ENCODE measurements around the gene SERGEF. TPM values are rescaled to one million over a fixed set of nuclear protein-coding genes. Genes with fewer than 3 reads are reported as not detected.
A peak's percentile ranks its signal among the peaks of the same experiment; 100 is the strongest.

The SERGEF gene
- total RNA-seq, 4 donors from 2014 or later, result 32.0 to 50.2 (median 37.6) TPM

DNA sequence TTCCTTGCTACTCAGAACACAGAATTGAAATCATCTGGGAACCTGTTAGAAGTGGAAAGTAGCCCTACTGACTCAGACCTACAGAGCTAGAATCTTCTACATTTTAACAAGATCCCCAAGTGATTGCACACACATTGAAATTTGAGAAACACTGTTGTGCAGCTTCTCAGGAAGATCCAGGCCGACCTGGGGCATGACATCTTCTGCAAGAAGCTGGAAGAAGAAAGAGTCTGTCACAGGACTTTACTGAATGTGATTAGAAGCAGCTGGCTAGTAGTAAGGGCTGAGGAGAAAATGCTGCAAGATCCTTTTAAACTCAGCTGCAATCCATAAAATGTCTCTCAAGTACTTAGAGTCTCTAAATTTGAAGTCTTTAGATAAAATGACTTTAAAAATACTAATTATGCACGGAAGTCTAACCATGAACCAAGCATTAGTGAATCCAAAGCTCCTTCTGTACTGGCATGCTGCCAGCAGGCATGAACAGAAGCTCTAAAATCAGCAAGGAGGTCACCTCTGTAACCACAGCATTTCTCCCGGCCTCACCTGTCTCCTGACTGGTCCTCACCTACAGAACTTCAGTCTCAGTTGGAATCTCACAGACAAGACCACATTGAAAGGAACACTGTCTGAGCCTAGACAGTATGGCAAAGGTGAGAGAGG, 85.0 kb downstream of the SERGEF start:
- WGBS, result 72% methylated on average over 3 of the region's 3 CpGs
- peaks cover 0 to 6% (median 0%) of the 10 kb centered on the region in 4 donors for H3K36me3 ChIP-seq
- H3K4me3 ChIP-seq, result no peak overlapping the region
- peak in 1 of 2 donors; percentile 31 for TF ChIP-seq POLR2AphosphoS5 (IDR thresholded peaks at IDR 0.05)
- TF ChIP-seq, protein P1, sequence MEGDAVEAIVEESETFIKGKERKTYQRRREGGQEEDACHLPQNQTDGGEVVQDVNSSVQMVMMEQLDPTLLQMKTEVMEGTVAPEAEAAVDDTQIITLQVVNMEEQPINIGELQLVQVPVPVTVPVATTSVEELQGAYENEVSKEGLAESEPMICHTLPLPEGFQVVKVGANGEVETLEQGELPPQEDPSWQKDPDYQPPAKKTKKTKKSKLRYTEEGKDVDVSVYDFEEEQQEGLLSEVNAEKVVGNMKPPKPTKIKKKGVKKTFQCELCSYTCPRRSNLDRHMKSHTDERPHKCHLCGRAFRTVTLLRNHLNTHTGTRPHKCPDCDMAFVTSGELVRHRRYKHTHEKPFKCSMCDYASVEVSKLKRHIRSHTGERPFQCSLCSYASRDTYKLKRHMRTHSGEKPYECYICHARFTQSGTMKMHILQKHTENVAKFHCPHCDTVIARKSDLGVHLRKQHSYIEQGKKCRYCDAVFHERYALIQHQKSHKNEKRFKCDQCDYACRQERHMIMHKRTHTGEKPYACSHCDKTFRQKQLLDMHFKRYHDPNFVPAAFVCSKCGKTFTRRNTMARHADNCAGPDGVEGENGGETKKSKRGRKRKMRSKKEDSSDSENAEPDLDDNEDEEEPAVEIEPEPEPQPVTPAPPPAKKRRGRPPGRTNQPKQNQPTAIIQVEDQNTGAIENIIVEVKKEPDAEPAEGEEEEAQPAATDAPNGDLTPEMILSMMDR (IDR thresholded peaks at IDR 0.05), result no peak
- H3K27ac ChIP-seq (replicated peaks in 1 of 4), result no peak overlapping the region
- H3K9me3 ChIP-seq, result no peaks in the 10 kb centered on the region
- H3K27me3 ChIP-seq, result no peaks in the 10 kb centered on the region
- H3K4me1 ChIP-seq, result peaks cover 4 to 22% (median 17%) of the 10 kb centered on the region in 4 donors
- peak; percentile 82 for DNase-seq (ENCODE audit: extremely low spot score)
- intact Hi-C loops (cut with DNase I), result no loop called here

GRCh38 chr11:17927041-17927440, 85.8 kb downstream of the SERGEF start:
- 91% methylated on average over 3 of the region's 3 CpGs for WGBS
- intact Hi-C loops (cut with DNase I), result no loop called here
- Histone ChIP-seq H3K27me3 (no peaks in the 10 kb centered on the region), H3K4me3 (no peak overlapping the region), H3K36me3 (peaks cover 0 to 6% (median 0%) of the 10 kb centered on the region in 4 donors), H3K4me1 (peaks cover 4 to 29% (median 17%) of the 10 kb centered on the region in 4 donors), H3K27ac (replicated peaks in 1 of 4) (no peak overlapping the region), H3K9me3 (no peaks in the 10 kb centered on the region)
- DNase-seq (ENCODE audit: extremely low spot score), result peak; percentile 57
- TF ChIP-seq, protein P1 (IDR thresholded peaks at IDR 0.05), result no peak
- TF ChIP-seq EP300 (IDR thresholded peaks at IDR 0.05), result no peak
- no peak for TF ChIP-seq POLR2A (IDR thresholded peaks at IDR 0.05; ENCODE audit: low read depth)
- no peak for TF ChIP-seq POLR2AphosphoS5 (IDR thresholded peaks at IDR 0.05)

DNA sequence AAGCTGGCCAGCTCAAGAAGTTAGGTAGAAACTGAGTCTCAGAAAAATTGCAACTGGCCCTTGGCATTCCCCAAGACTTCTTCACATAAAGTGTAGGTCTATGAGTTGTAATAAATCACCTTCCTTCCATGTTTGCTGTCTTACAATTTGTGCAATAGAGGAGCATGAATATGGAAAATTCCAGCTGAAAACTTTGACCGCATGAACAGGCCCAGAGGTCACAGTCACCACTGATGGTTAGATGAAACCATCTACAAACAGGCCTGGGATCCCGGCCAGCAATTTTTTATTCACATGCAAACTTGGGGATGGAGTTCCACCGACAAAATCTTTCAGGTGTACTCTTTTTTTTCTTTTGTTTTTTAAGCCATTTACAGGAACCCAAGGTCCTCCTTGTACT, 88.1 kb downstream of the SERGEF start:
- Histone ChIP-seq H3K4me1 (peaks cover 4 to 36% (median 20%) of the 10 kb centered on the region in 4 donors), H3K9me3 (no peaks in the 10 kb centered on the region), H3K27ac (replicated peaks in 1 of 4) (no peak overlapping the region), H3K4me3 (no peak overlapping the region), H3K36me3 (peaks cover 0 to 6% (median 0%) of the 10 kb centered on the region in 4 donors), H3K27me3 (no peaks in the 10 kb centered on the region)
- WGBS, result 89% methylated on average over 3 of the region's 3 CpGs
- peak; percentile 50 for DNase-seq (ENCODE audit: extremely low spot score)
- intact Hi-C loops (cut with DNase I), result no loop called here
- TF ChIP-seq POLR2AphosphoS5 (IDR thresholded peaks at IDR 0.05), result no peak
- TF ChIP-seq, protein P1 (IDR thresholded peaks at IDR 0.05), result no peak
- no peak for TF ChIP-seq EP300 (IDR thresholded peaks at IDR 0.05)
- no peak for TF ChIP-seq POLR2A (IDR thresholded peaks at IDR 0.05; ENCODE audit: low read depth)

DNA sequence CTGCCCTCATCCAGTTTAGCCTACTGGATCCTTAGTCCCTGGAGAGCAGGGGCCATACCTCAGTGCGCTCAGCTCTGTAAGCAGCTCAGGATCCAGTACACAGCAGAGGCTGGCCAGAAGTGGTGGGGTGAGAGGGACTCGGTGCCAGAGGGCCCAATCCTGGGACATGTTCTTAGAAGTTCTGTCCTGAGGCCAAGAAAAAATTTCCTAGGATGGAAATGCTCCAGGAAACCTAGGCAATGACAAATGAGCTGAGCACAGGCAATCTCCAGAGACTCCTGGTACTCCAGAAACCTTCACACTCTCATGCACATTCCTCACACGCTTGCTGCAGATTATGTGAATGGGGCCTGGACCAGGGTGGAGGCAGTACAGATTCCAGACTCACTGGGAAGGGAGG, 89.6 kb downstream of the SERGEF start:
- peaks cover 4 to 35% (median 20%) of the 10 kb centered on the region in 4 donors for H3K4me1 ChIP-seq
- DNase-seq (ENCODE audit: extremely low spot score), result peak; percentile 80
- peaks cover 0 to 12% (median 3%) of the 10 kb centered on the region in 4 donors for H3K36me3 ChIP-seq
- H3K9me3 ChIP-seq, result no peaks in the 10 kb centered on the region
- H3K4me3 ChIP-seq, result no peak overlapping the region
- no peak for TF ChIP-seq POLR2A (IDR thresholded peaks at IDR 0.05; ENCODE audit: low read depth)
- TF ChIP-seq, protein P1 (IDR thresholded peaks at IDR 0.05), result no peak
- no peak for TF ChIP-seq POLR2AphosphoS5 (IDR thresholded peaks at IDR 0.05)
- no peak for TF ChIP-seq EP300 (IDR thresholded peaks at IDR 0.05)
- 40% methylated on average over 3 of the region's 3 CpGs for WGBS
- H3K27me3 ChIP-seq, result no peaks in the 10 kb centered on the region
- intact Hi-C loops (cut with DNase I), result no loop called here
- H3K27ac ChIP-seq (replicated peaks in 1 of 4), result no peak overlapping the region

DNA sequence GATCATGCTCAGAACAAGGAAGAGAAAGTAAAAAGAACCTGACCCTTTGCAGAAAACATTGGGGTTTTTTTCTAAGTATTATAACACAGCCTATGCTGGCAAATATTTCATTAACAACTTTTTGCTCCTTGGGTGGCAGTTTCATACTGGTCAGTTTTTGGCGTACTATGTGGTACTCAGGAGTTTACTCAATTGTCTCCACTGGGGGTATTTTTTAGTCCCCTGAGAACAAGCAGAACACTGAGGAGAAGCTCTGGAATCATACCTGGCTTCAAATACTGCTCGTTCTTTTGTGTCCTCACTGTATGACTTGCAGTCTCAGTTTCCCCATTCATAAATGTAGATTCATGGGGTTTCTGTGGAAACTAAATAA, 90.4 kb downstream of the SERGEF start:
- H3K9me3 ChIP-seq, result no peaks in the 10 kb centered on the region
- peaks cover 0 to 31% (median 19%) of the 10 kb centered on the region in 4 donors for H3K4me1 ChIP-seq
- H3K36me3 ChIP-seq, result peaks cover 0 to 19% (median 7%) of the 10 kb centered on the region in 4 donors
- no peak overlapping the region for H3K27ac ChIP-seq (replicated peaks in 1 of 4)
- H3K4me3 ChIP-seq, result no peak overlapping the region
- 73% methylated on average over 2 of the region's 2 CpGs for WGBS
- TF ChIP-seq EP300 (IDR thresholded peaks at IDR 0.05) (no peak), POLR2AphosphoS5 (IDR thresholded peaks at IDR 0.05) (no peak), POLR2A (IDR thresholded peaks at IDR 0.05; ENCODE audit: low read depth) (no peak)
- TF ChIP-seq, protein P1 (IDR thresholded peaks at IDR 0.05), result no peak
- DNase-seq (ENCODE audit: extremely low spot score), result peak; percentile 57
- H3K27me3 ChIP-seq, result no peaks in the 10 kb centered on the region
- intact Hi-C loops (cut with DNase I), result no loop called here

Data from esophagus muscularis mucosa (tissue), 4 donors.